Measurements from ENCODE around the gene SSC4D. TPM values are rescaled to one million over a fixed set of nuclear protein-coding genes. Genes with fewer than 3 reads are reported as not detected.

Gene SSC4D
- total and polyA plus RNA-seq, 9 of the 15 experiments (the other 6 are each of a cell fraction or from before 2014, with no cell fraction given) = 0.06 to 1.1 (median 0.85) TPM; not detected in 1

DNA sequence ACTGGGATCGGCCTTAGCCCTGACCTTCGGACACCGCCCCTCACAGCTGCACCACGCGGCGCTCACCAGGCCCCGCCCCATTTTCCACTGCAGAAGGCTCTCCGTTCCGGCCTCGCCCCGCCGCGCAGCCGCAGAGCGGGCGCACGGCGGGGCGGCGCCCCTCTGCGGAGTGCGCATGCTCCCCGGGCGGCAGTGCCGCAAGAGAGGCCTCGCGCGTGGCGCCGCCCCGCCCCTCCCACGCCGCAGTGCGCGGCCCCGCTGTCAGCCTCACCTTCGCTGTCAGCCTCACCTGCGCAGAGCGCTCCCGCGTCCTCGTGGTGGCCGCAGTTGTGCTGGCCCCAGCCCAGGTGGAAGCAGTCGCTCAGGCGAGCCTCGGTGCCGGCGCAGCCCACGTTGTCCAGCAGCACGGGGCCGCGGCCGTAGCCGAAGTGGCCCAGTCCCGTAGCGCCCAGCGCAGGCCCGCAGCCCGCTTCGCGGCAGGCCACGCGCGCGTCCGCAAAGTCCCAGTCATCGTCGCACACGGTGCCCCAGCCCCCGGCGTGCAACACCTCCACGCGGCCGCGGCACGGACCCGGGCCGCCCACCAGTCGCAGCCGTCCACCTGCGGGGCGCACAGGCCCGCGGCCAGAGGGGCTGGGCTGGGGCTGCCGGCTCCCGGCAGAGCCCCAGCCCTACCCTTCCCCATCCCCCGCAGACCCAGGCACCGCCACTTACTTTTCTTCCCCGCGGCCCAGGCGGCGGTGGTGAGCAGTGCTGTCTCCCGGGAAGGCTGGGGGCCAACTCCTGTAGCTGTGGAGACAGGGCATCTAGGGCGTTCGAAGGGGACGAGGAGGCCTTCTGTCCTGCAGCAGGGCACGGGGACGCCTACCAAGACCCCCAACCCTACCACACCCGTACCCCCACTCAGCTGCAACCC is 16.1 kb downstream of the SSC4D start (continued):
- TF ChIP-seq, protein P1, sequence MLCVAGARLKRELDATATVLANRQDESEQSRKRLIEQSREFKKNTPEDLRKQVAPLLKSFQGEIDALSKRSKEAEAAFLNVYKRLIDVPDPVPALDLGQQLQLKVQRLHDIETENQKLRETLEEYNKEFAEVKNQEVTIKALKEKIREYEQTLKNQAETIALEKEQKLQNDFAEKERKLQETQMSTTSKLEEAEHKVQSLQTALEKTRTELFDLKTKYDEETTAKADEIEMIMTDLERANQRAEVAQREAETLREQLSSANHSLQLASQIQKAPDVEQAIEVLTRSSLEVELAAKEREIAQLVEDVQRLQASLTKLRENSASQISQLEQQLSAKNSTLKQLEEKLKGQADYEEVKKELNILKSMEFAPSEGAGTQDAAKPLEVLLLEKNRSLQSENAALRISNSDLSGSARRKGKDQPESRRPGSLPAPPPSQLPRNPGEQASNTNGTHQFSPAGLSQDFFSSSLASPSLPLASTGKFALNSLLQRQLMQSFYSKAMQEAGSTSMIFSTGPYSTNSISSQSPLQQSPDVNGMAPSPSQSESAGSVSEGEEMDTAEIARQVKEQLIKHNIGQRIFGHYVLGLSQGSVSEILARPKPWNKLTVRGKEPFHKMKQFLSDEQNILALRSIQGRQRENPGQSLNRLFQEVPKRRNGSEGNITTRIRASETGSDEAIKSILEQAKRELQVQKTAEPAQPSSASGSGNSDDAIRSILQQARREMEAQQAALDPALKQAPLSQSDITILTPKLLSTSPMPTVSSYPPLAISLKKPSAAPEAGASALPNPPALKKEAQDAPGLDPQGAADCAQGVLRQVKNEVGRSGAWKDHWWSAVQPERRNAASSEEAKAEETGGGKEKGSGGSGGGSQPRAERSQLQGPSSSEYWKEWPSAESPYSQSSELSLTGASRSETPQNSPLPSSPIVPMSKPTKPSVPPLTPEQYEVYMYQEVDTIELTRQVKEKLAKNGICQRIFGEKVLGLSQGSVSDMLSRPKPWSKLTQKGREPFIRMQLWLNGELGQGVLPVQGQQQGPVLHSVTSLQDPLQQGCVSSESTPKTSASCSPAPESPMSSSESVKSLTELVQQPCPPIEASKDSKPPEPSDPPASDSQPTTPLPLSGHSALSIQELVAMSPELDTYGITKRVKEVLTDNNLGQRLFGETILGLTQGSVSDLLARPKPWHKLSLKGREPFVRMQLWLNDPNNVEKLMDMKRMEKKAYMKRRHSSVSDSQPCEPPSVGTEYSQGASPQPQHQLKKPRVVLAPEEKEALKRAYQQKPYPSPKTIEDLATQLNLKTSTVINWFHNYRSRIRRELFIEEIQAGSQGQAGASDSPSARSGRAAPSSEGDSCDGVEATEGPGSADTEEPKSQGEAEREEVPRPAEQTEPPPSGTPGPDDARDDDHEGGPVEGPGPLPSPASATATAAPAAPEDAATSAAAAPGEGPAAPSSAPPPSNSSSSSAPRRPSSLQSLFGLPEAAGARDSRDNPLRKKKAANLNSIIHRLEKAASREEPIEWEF (CRISPR knock-in tag; IDR thresholded peaks at IDR 0.05) = no peak; the same call in 1 of the 2 replicates
- TF ChIP-seq TCFL5 (CRISPR knock-in tag; conservative IDR thresholded peaks at IDR 0.05) (no peak), ZNF354B (CRISPR knock-in tag; IDR thresholded peaks at IDR 0.05) (no peak), RBFOX2 (IDR thresholded peaks at IDR 0.05; ENCODE audit: low read depth, low read length) (peak; percentile 92), KLF13 (tag; IDR thresholded peaks at IDR 0.05; ENCODE audit: borderline replicate concordance, low read depth) (peak; percentile 63; the same call in 1 of the 2 replicates), NRF1 (conservative IDR thresholded peaks at IDR 0.05 in 1 of 2, IDR thresholded peaks at IDR 0.05 in 1 of 2) (peak; percentile 98), ZNF3 (CRISPR knock-in tag; IDR thresholded peaks at IDR 0.05) (no peak), BRCA1 (IDR thresholded peaks at IDR 0.05) (no peak), BRCA1 (CRISPR knock-in tag; IDR thresholded peaks at IDR 0.05) (0 out of 2 replicates have a peak, but pooled peaks have one; percentile 47), ZNF316 (IDR thresholded peaks at IDR 0.05) (no peak), DMBX1 (CRISPR knock-in tag; IDR thresholded peaks at IDR 0.05; ENCODE audit: borderline replicate concordance) (0 out of 2 replicates have a peak, but pooled peaks have one; percentile 12)
- TF ChIP-seq, protein P2, sequence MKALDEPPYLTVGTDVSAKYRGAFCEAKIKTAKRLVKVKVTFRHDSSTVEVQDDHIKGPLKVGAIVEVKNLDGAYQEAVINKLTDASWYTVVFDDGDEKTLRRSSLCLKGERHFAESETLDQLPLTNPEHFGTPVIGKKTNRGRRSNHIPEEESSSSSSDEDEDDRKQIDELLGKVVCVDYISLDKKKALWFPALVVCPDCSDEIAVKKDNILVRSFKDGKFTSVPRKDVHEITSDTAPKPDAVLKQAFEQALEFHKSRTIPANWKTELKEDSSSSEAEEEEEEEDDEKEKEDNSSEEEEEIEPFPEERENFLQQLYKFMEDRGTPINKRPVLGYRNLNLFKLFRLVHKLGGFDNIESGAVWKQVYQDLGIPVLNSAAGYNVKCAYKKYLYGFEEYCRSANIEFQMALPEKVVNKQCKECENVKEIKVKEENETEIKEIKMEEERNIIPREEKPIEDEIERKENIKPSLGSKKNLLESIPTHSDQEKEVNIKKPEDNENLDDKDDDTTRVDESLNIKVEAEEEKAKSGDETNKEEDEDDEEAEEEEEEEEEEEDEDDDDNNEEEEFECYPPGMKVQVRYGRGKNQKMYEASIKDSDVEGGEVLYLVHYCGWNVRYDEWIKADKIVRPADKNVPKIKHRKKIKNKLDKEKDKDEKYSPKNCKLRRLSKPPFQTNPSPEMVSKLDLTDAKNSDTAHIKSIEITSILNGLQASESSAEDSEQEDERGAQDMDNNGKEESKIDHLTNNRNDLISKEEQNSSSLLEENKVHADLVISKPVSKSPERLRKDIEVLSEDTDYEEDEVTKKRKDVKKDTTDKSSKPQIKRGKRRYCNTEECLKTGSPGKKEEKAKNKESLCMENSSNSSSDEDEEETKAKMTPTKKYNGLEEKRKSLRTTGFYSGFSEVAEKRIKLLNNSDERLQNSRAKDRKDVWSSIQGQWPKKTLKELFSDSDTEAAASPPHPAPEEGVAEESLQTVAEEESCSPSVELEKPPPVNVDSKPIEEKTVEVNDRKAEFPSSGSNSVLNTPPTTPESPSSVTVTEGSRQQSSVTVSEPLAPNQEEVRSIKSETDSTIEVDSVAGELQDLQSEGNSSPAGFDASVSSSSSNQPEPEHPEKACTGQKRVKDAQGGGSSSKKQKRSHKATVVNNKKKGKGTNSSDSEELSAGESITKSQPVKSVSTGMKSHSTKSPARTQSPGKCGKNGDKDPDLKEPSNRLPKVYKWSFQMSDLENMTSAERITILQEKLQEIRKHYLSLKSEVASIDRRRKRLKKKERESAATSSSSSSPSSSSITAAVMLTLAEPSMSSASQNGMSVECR (CRISPR knock-in tag; IDR thresholded peaks at IDR 0.05) = peak; percentile 92
- TF ChIP-seq, protein P3, sequence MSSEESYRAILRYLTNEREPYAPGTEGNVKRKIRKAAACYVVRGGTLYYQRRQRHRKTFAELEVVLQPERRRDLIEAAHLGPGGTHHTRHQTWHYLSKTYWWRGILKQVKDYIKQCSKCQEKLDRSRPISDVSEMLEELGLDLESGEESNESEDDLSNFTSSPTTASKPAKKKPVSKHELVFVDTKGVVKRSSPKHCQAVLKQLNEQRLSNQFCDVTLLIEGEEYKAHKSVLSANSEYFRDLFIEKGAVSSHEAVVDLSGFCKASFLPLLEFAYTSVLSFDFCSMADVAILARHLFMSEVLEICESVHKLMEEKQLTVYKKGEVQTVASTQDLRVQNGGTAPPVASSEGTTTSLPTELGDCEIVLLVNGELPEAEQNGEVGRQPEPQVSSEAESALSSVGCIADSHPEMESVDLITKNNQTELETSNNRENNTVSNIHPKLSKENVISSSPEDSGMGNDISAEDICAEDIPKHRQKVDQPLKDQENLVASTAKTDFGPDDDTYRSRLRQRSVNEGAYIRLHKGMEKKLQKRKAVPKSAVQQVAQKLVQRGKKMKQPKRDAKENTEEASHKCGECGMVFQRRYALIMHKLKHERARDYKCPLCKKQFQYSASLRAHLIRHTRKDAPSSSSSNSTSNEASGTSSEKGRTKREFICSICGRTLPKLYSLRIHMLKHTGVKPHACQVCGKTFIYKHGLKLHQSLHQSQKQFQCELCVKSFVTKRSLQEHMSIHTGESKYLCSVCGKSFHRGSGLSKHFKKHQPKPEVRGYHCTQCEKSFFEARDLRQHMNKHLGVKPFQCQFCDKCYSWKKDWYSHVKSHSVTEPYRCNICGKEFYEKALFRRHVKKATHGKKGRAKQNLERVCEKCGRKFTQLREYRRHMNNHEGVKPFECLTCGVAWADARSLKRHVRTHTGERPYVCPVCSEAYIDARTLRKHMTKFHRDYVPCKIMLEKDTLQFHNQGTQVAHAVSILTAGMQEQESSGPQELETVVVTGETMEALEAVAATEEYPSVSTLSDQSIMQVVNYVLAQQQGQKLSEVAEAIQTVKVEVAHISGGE (CRISPR knock-in tag; IDR thresholded peaks at IDR 0.05) = peak in 2 of 3 experiments; percentile 35 to 93; a peak in 3 of 6 replicates

All from K562 (cell line).